GM12878 (cell line): ENCODE data around the gene EPHA4. TPM values are rescaled to one million over a fixed set of nuclear protein-coding genes. Genes with fewer than 3 reads are reported as not detected.

Experiments used
- ATAC-seq: fragments of 200-7000 bp; cut with Tn5 transposase; 3 replicates; pipeline ENCODE4 v1.9.1; 2020; ENCODE audit warnings: mild to moderate bottlenecking, moderate library complexity
- BruUV-seq: library from RNA; stranded (reverse); fragments of 400-500 nt; replicated peaks from 2 replicates; lab custom pipeline; 2021; lab: Mats Ljungman, UMichigan
- CTCF ChIA-PET: fragments of 300-600 bp; sonication (Branson Sonifier 250); formaldehyde crosslinking; extraction: SDS; loops from one replicate; lab custom pipeline; 2021; ENCODE audit warnings: inconsistent platforms; lab: Yijun Ruan, JAX
- POLR2A ChIA-PET: fragments of 350-600 bp; formaldehyde crosslinking; extraction: SDS; loops from one replicate; lab custom pipeline; 2021; ENCODE audit warnings: inconsistent platforms; lab: Charles Lee
- RAD21 ChIA-PET: fragments of 300-600 bp; sonication (Branson Sonifier 250); formaldehyde crosslinking; loops from one replicate; lab custom pipeline; 2023; ENCODE audit warnings: antibody characterized with exemption; ENCODE audit not compliant: unreplicated experiment; lab: Charles Lee
- SMC1A ChIA-PET: fragments of 300-600 bp; sonication (Branson Sonifier 250); formaldehyde crosslinking; loops from one replicate; lab custom pipeline; 2023; ENCODE audit not compliant: unreplicated experiment, uncharacterized antibody; lab: Charles Lee
- DNase-seq: peaks from one replicate; pipeline ENCODE4 v3.0.0-alpha.2; 2011; ENCODE audit warnings: low read depth, low spot score
- FAIRE-seq: peaks from 3 replicates; lab custom pipeline; 2011; peaks lifted over from hg19 to GRCh38; lab: Jason Lieb, UNC
- H2AFZ ChIP-seq: 2 replicates; pipeline ENCODE4 v1.6.0; 2011; ENCODE audit warnings: low read depth, low read length, control low read depth; ENCODE audit not compliant: control insufficient read depth
- H3K27ac ChIP-seq: 2 replicates; pipeline ENCODE4 v1.5.1; 2011; ENCODE audit warnings: control low read depth; ENCODE audit not compliant: control insufficient read depth, insufficient read depth
- H3K27me3 ChIP-seq, 2 experiments: replicated peaks in 1 of 2; 2 replicates each; pipeline versions ENCODE4 v1.6.0 to v1.6.1; 2011; ENCODE audit warnings: low read length in 1 of 2; ENCODE audit not compliant: control insufficient read depth in 2 of 2, insufficient read depth in 2 of 2
- H3K36me3 ChIP-seq, 2 experiments: 2 replicates each; pipeline ENCODE4 v1.5.1; 2011; ENCODE audit warnings: low read length in 1 of 2; ENCODE audit not compliant: control insufficient read depth in 2 of 2, insufficient read depth in 2 of 2
- H3K4me1 ChIP-seq: 2 replicates; pipeline ENCODE4 v1.6.1; 2011; ENCODE audit warnings: mild to moderate bottlenecking, low read length, moderate library complexity, mixed read lengths; ENCODE audit not compliant: control insufficient read depth, insufficient read depth
- H3K4me2 ChIP-seq: 2 replicates; pipeline ENCODE4 v1.6.0; 2011; ENCODE audit warnings: control low read depth; ENCODE audit not compliant: control insufficient read depth, insufficient read depth
- H3K4me3 ChIP-seq: fragments of 200-600 bp; sonication (generic); 2 replicates; pipeline ENCODE4 v1.5.1; 2016
- H3K79me2 ChIP-seq: 2 replicates; pipeline ENCODE4 v1.6.0; 2011; ENCODE audit warnings: low read length; ENCODE audit not compliant: control insufficient read depth, insufficient read depth
- H3K9ac ChIP-seq: 2 replicates; pipeline ENCODE4 v1.8.0; 2011; ENCODE audit warnings: low read length, control low read depth, mixed read lengths; ENCODE audit not compliant: control insufficient read depth, insufficient read depth
- H3K9me3 ChIP-seq: replicated peaks from 3 replicates; pipeline ENCODE4 v1.5.1; 2011; ENCODE audit warnings: mild to moderate bottlenecking, low read length; ENCODE audit not compliant: control insufficient read depth, insufficient read depth
- H4K20me1 ChIP-seq: 2 replicates; pipeline ENCODE4 v1.6.0; 2011; ENCODE audit not compliant: control insufficient read depth, insufficient read depth
- CHD1 ChIP-seq: IDR thresholded peaks from 2 replicates; pipeline ENCODE4 v1.6.1; 2012; ENCODE audit warnings: low read depth, low read length, improper control_type of control experiment
- WGBS: methylation state at CpG from one replicate; pipeline ENCODE4 v1.1.6; 2016; ENCODE audit warnings: low lambda C conversion rate; ENCODE audit not compliant: insufficient replicate concordance, insufficient coverage; ENCODE audit errors: missing lambda C conversion rate; 5-methylcytosine and 5-hydroxymethylcytosine counted together
- in situ Hi-C: fragments of 300-500 bp; cut with MboI; formaldehyde crosslinking; loops from 9 replicates; pipeline ENCODE4 v1.14.3; 2018; ENCODE audit warnings: mixed read lengths
- intact Hi-C: fragments of 100-400 bp; cut with micrococcal nuclease; formaldehyde crosslinking; loops from one replicate; pipeline ENCODE4 v1.14.2; 2022; ENCODE audit not compliant: unreplicated experiment
- polyA plus RNA-seq, 11 experiments: library from polyadenylated mRNA; depleted of rRNA in 4 of 11; unstranded in 6 of 11; stranded (reverse) in 5 of 11; fragments of >200 nt; fragmentation: Nextera tagmentation in 4 of 11; fragmentation: Illumina TruSeq in 1 of 11; extraction: Ambion mirVana in 4 of 11; extraction: Trizol in 1 of 11; gene quantifications; 1 replicate in 1 of 11; 2 replicates in 10 of 11; pipeline versions ENCODE4 v1.2.1 to v1.2.3, GENCODE V29; 2011 to 2016; ENCODE audit warnings: inconsistent platforms in 2 of 11, missing spikeins in 2 of 11, low read depth in 1 of 11
- total RNA-seq, 4 experiments: library from RNA; depleted of rRNA in 3 of 4; stranded (reverse); fragments of >200 nt in 3 of 4; fragmentation: Illumina TruSeq in 1 of 4; extraction: Trizol in 1 of 4; gene quantifications; 2 replicates each; pipeline versions ENCODE4 v1.2.1 to v1.2.3, GENCODE V29; 2013 to 2021
- TF ChIP-seq, protein P1 (sequence below): fragments of 450-650 bp; IDR thresholded peaks from 2 replicates; pipeline ENCODE4 v1.6.1; 2017; ENCODE audit warnings: mild to moderate bottlenecking, moderate library complexity

Gene EPHA4
- total and polyA plus RNA-seq, 10 of the 15 experiments (the other 5 are each of a cell fraction or from before 2014, with no cell fraction given) = 0.06 to 1.5 (median 0.33) TPM; not detected in 1

DNA sequence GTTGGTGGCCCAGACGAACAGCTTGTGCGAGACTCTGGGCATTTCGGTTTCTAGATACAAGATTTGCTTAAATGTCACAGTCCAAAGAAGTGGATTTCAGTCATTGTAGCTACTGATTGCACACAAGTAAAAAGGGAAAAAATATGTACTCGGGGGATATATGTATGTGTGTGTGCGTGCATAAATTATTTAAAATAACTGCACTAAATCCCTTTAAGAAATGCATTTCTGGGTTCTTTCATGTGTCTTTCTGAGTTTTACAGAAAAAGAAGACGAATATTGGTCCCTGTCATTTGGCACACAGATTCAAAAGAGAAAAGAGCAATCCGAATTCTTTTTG is 2.1 kb upstream of the EPHA4 start:
- peaks cover 0 to 16% of the 10 kb centered on the region in 2 experiments; a peak in 3 of 4 replicates for H3K27me3 ChIP-seq
- no peak overlapping the region for H3K9ac ChIP-seq
- POLR2A ChIA-PET = no interaction called here
- H3K27ac ChIP-seq = no peak overlapping the region
- DNase-seq = no peak
- in situ Hi-C loops = loop anchor here (5.0 to 10.0 kb wide), 2 partner anchors 887 to 1849 kb away; no protein-coding TSS in a partner anchor
- BruUV-seq = no TSS peak
- H3K4me1 ChIP-seq = peaks cover 14% of the 10 kb centered on the region
- no peaks in the 10 kb centered on the region for H3K79me2 ChIP-seq
- TF ChIP-seq, protein P1, sequence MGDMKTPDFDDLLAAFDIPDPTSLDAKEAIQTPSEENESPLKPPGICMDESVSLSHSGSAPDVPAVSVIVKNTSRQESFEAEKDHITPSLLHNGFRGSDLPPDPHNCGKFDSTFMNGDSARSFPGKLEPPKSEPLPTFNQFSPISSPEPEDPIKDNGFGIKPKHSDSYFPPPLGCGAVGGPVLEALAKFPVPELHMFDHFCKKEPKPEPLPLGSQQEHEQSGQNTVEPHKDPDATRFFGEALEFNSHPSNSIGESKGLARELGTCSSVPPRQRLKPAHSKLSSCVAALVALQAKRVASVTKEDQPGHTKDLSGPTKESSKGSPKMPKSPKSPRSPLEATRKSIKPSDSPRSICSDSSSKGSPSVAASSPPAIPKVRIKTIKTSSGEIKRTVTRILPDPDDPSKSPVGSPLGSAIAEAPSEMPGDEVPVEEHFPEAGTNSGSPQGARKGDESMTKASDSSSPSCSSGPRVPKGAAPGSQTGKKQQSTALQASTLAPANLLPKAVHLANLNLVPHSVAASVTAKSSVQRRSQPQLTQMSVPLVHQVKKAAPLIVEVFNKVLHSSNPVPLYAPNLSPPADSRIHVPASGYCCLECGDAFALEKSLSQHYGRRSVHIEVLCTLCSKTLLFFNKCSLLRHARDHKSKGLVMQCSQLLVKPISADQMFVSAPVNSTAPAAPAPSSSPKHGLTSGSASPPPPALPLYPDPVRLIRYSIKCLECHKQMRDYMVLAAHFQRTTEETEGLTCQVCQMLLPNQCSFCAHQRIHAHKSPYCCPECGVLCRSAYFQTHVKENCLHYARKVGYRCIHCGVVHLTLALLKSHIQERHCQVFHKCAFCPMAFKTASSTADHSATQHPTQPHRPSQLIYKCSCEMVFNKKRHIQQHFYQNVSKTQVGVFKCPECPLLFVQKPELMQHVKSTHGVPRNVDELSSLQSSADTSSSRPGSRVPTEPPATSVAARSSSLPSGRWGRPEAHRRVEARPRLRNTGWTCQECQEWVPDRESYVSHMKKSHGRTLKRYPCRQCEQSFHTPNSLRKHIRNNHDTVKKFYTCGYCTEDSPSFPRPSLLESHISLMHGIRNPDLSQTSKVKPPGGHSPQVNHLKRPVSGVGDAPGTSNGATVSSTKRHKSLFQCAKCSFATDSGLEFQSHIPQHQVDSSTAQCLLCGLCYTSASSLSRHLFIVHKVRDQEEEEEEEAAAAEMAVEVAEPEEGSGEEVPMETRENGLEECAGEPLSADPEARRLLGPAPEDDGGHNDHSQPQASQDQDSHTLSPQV = no peak
- TF ChIP-seq CHD1 = no peak
- TF ChIP-seq, all 136 proteins: peak for 0
- no peak overlapping the region for H2AFZ ChIP-seq
- RAD21 ChIA-PET = interaction anchor here (0.7 to 1.8 kb wide), 4 partner anchors 8 to 1577 kb away, joined by 3 to 10 read pairs (median 4); no protein-coding TSS in a partner anchor
- WGBS = 8% methylated on average over 7 of the region's 7 CpGs
- intact Hi-C loops = loop anchor here (2.0 to 10.0 kb wide), 12 partner anchors 187 to 1579 kb away; no protein-coding TSS in a partner anchor
- no peaks in the 10 kb centered on the region for H4K20me1 ChIP-seq
- SMC1A ChIA-PET = interaction anchor here (0.5 to 1.7 kb wide), 5 partner anchors 12 to 1877 kb away, joined by 3 to 4 read pairs (median 3); no protein-coding TSS in a partner anchor
- peak overlapping the region; percentile 51; the same call in 1 of the 2 replicates for H3K4me3 ChIP-seq
- FAIRE-seq (no peak), ATAC-seq (no peak)
- H3K9me3 ChIP-seq = no peaks in the 10 kb centered on the region
- peak overlapping the region; percentile 89 for H3K4me2 ChIP-seq
- CTCF ChIA-PET = interaction anchor here (0.8 to 2.7 kb wide), 16 partner anchors 9 to 1840 kb away, joined by 3 to 11 read pairs (median 4); no protein-coding TSS in a partner anchor
- H3K36me3 ChIP-seq = no peaks in the 10 kb centered on the region
